Measurements from ENCODE around the gene ATP5F1B. TPM values are rescaled to one million over a fixed set of nuclear protein-coding genes. Genes with fewer than 3 reads are reported as not detected.

Gene ATP5F1B
- total and polyA plus RNA-seq, 9 of the 15 experiments (the other 6 are each of a cell fraction or from before 2014, with no cell fraction given) = 908 to 3,125 (median 1,482) TPM

GRCh38 chr12:56635806-56636674 lies 9.7 kb downstream of the ATP5F1B start (continued):
- TF ChIP-seq STAT6 (CRISPR knock-in tag; IDR thresholded peaks at IDR 0.05) (0 out of 2 replicates have a peak, but pooled peaks have one; percentile 69), ZNF24 (IDR thresholded peaks at IDR 0.05) (no peak), JUND (IDR thresholded peaks at IDR 0.05; ENCODE audit: borderline replicate concordance, low read depth, low read length) (peak; percentile 77), JUND (tag; IDR thresholded peaks at IDR 0.05; ENCODE audit: borderline replicate concordance, low read depth, low read length) (0 out of 3 replicates have a peak, but pooled peaks have one; percentile 48), XRCC5 (IDR thresholded peaks at IDR 0.05; ENCODE audit: low read depth, low read length) (peak; percentile 48; the same call in 1 of the 2 replicates), SRSF7 (optimal IDR thresholded peaks at IDR 0.05; ENCODE audit: low read depth, low read length) (no peak), NR3C1 (CRISPR knock-in tag; IDR thresholded peaks at IDR 0.05) (no peak), NFIC (IDR thresholded peaks at IDR 0.05) (peak; percentile 86), RBM17 (IDR thresholded peaks at IDR 0.05; ENCODE audit: borderline replicate concordance, low read depth, low read length) (no peak), SLC30A9 (CRISPR knock-in tag; IDR thresholded peaks at IDR 0.05) (no peak), RBM22 (IDR thresholded peaks at IDR 0.05; ENCODE audit: low read depth, low read length, poor library complexity, severe bottlenecking) (no peak), GABPB2 (CRISPR knock-in tag; conservative IDR thresholded peaks at IDR 0.05) (no peak), ZNF584 (CRISPR knock-in tag; IDR thresholded peaks at IDR 0.05; ENCODE audit: low read depth) (no peak), HDAC2 (IDR thresholded peaks at IDR 0.05) (0 out of 2 replicates have a peak, but pooled peaks have one; percentile 60), MCM5 (IDR thresholded peaks at IDR 0.05; ENCODE audit: low read depth) (no peak), SRF (CRISPR knock-in tag; IDR thresholded peaks at IDR 0.05) (peak in 1 of 2 experiments; percentile 49; a peak in 2 of 4 replicates), TAF9B (IDR thresholded peaks at IDR 0.05; ENCODE audit: partially characterized antibody) (peak; percentile 46)
- TF ChIP-seq, protein P1, sequence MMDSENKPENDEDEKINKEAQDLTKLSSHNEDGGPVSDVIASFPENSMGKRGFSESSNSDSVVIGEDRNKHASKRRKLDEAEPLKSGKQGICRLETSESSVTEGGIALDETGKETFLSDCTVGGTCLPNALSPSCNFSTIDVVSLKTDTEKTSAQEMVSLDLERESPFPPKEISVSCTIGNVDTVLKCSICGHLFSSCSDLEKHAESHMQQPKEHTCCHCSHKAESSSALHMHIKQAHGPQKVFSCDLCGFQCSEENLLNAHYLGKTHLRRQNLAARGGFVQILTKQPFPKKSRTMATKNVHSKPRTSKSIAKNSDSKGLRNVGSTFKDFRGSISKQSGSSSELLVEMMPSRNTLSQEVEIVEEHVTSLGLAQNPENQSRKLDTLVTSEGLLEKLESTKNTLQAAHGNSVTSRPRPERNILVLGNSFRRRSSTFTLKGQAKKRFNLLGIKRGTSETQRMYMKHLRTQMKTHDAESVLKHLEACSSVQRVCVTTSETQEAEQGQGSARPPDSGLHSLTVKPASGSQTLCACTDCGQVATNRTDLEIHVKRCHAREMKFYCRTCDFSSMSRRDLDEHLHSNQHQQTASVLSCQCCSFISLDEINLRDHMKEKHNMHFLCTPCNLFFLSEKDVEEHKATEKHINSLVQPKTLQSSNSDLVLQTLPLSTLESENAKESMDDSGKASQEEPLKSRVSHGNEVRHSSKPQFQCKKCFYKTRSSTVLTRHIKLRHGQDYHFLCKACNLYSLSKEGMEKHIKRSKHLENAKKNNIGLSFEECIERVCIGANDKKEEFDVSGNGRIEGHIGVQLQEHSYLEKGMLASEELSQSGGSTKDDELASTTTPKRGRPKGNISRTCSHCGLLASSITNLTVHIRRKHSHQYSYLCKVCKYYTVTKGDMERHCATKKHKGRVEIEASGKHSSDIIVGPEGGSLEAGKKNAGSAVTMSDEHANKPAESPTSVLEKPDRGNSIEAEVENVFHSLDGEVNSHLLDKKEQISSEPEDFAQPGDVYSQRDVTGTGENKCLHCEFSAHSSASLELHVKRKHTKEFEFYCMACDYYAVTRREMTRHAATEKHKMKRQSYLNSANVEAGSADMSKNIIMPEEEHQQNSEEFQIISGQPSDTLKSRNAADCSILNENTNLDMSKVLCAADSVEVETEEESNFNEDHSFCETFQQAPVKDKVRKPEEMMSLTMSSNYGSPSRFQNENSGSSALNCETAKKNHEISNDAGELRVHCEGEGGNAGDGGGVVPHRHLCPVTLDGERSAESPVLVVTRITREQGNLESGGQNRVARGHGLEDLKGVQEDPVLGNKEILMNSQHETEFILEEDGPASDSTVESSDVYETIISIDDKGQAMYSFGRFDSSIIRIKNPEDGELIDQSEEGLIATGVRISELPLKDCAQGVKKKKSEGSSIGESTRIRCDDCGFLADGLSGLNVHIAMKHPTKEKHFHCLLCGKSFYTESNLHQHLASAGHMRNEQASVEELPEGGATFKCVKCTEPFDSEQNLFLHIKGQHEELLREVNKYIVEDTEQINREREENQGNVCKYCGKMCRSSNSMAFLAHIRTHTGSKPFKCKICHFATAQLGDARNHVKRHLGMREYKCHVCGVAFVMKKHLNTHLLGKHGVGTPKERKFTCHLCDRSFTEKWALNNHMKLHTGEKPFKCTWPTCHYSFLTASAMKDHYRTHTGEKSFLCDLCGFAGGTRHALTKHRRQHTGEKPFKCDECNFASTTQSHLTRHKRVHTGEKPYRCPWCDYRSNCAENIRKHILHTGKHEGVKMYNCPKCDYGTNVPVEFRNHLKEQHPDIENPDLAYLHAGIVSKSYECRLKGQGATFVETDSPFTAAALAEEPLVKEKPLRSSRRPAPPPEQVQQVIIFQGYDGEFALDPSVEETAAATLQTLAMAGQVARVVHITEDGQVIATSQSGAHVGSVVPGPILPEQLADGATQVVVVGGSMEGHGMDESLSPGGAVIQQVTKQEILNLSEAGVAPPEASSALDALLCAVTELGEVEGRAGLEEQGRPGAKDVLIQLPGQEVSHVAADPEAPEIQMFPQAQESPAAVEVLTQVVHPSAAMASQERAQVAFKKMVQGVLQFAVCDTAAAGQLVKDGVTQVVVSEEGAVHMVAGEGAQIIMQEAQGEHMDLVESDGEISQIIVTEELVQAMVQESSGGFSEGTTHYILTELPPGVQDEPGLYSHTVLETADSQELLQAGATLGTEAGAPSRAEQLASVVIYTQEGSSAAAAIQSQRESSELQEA (IDR thresholded peaks at IDR 0.05; ENCODE audit: low read depth) = no peak
